Thyroid gland (tissue), 4 donors: ENCODE data around the gene AP4S1. TPM values are rescaled to one million over a fixed set of nuclear protein-coding genes. Genes with fewer than 3 reads are reported as not detected.
A peak's percentile ranks its signal among the peaks of the same experiment; 100 is the strongest.
"Not testable (repeated sequence)": the region's sequence is repeated elsewhere in the genome, so short reads cannot be mapped to it uniquely, and the experiment has no call there.

Source experiments
- DNase-seq, 2 donors: peaks; one replicate each; pipeline ENCODE4 v3.0.0-alpha.2; 2019
- H3K27ac ChIP-seq, 3 donors: fragments of 200-600 bp; sonication (generic); 1 replicate in 2 of 3; 2 replicates in 1 of 3; pipeline ENCODE4 v1.5.1; 2016 to 2019; ENCODE audit warnings: mild to moderate bottlenecking in 1 of 3, moderate library complexity in 1 of 3
- H3K27me3 ChIP-seq: fragments of 200-600 bp; sonication (generic); one replicate; pipeline ENCODE4 v1.5.1; 2019
- H3K36me3 ChIP-seq, 2 donors: fragments of 200-600 bp; sonication (generic); one replicate each; pipeline ENCODE4 v1.5.1; 2016 to 2019
- H3K4me1 ChIP-seq, 2 donors: fragments of 200-600 bp; sonication (generic); one replicate each; pipeline ENCODE4 v1.5.1; 2017 to 2019
- H3K4me3 ChIP-seq, 3 donors: fragments of 200-600 bp; sonication (generic); replicated peaks in 1 of 3; 1 replicate in 2 of 3; 2 replicates in 1 of 3; pipeline ENCODE4 v1.5.1; 2016; ENCODE audit warnings: mild to moderate bottlenecking in 1 of 3
- H3K9me3 ChIP-seq: fragments of 200-600 bp; sonication (generic); one replicate; pipeline ENCODE4 v1.5.1; 2017
- CTCF ChIP-seq, 6 experiments: fragments of 200-600 bp in 3 of 6; fragments of 450-650 bp in 3 of 6; sonication (generic) in 3 of 6; IDR thresholded peaks; one replicate each; pipeline ENCODE4 v1.5.1; 2016 to 2019; ENCODE audit warnings: antibody characterized with exemption in 6 of 6, mild to moderate bottlenecking in 2 of 6, inconsistent platforms in 1 of 6, moderate library complexity in 1 of 6
- POLR2A ChIP-seq, 2 donors: fragments of 450-650 bp; IDR thresholded peaks; one replicate each; pipeline ENCODE4 v1.6.1; 2017; ENCODE audit warnings: antibody characterized with exemption in 2 of 2, mild to moderate bottlenecking in 2 of 2, moderate library complexity in 1 of 2
- WGBS, 2 donors: methylation state at CpG; one replicate each; pipeline ENCODE4 v1.1.5; 2017; 5-methylcytosine and 5-hydroxymethylcytosine counted together
- intact Hi-C: fragments of 100-400 bp; cut with DNase I; formaldehyde crosslinking; loops from one replicate; pipeline ENCODE4 v1.15.1; 2023
- total RNA-seq, 4 donors: library from RNA; depleted of rRNA; stranded (reverse); fragments of >200 nt; gene quantifications; one replicate each; pipeline ENCODE4 v1.2.3, GENCODE V29; 2016

Gene AP4S1
- total RNA-seq, 4 donors from 2014 or later = 19.5 to 33.9 (median 24.3) TPM

DNA sequence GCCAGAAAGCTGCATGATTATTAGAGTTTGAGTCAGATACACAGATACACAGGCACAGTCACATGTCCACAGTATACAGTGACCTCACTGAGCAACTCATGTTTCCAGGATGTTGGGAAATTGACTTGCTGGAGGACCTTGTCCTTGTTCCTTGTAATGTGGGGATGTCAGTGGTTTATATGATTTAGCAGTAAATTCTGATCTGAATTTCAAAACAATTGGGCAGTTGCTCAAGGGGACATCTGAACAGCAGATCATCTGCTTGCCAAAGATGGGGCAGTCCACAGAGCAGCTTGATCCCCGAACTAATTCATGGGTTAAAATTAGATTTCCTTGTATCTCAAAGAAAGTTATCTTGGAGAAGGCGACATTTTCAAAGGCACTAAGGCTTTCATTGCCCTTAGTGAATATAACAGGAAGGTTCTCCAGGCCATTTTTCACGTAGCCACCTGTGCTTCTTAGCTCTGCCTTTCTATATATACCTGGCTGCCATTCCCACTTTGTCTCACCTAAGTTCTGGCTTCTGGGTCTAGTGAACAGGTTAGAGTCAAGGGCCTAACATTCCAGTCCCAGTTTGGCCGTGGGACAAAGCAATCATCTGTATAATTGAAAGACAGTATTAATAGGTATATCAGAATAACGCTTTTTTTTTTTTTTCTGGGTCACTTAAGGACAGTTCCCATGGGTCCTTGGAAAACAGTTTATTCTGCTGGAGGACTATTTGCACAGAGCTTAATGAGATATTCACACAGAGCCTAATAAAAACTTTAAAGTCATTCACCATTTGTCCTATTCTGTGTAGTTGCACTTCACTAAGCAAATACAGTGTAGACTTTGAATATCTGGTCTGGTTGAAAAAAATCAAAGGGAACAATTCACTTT, 65.7 kb downstream of the AP4S1 start:
- Histone ChIP-seq H3K27me3 (no peaks in the 10 kb centered on the region), H3K27ac (peak overlapping the region; percentile 50 to 78 (median 56)), H3K36me3 (no peaks in the 10 kb centered on the region), H3K4me3 (no peak overlapping the region), H3K9me3 (no peaks in the 10 kb centered on the region), H3K4me1 (peaks cover 26 to 28% of the 10 kb centered on the region in 2 donors)
- WGBS, 2 donors = 39 to 48% methylated on average over 5 of the region's 5 CpGs
- DNase-seq = peak; percentile 70 to 76
- TF ChIP-seq POLR2A (IDR thresholded peaks at IDR 0.05) = no peak
- TF ChIP-seq CTCF (IDR thresholded peaks at IDR 0.05) = no peak
- intact Hi-C loops = no loop called here

GRCh38 chr14:31092160-31092708, 66.8 kb downstream of the AP4S1 start:
- H3K27me3 ChIP-seq = no peaks in the 10 kb centered on the region
- H3K4me1 ChIP-seq = peaks cover 23 to 26% of the 10 kb centered on the region in 2 donors
- no peak overlapping the region for H3K4me3 ChIP-seq
- no peak for TF ChIP-seq CTCF (IDR thresholded peaks at IDR 0.05)
- TF ChIP-seq POLR2A (IDR thresholded peaks at IDR 0.05) = no peak
- H3K27ac ChIP-seq = no peak overlapping the region
- intact Hi-C loops = no loop called here
- no peaks in the 10 kb centered on the region for H3K9me3 ChIP-seq
- no peaks in the 10 kb centered on the region for H3K36me3 ChIP-seq
- no peak for DNase-seq
- WGBS, 2 donors = 94 to 98% methylated on average over 2 of the region's 2 CpGs

DNA sequence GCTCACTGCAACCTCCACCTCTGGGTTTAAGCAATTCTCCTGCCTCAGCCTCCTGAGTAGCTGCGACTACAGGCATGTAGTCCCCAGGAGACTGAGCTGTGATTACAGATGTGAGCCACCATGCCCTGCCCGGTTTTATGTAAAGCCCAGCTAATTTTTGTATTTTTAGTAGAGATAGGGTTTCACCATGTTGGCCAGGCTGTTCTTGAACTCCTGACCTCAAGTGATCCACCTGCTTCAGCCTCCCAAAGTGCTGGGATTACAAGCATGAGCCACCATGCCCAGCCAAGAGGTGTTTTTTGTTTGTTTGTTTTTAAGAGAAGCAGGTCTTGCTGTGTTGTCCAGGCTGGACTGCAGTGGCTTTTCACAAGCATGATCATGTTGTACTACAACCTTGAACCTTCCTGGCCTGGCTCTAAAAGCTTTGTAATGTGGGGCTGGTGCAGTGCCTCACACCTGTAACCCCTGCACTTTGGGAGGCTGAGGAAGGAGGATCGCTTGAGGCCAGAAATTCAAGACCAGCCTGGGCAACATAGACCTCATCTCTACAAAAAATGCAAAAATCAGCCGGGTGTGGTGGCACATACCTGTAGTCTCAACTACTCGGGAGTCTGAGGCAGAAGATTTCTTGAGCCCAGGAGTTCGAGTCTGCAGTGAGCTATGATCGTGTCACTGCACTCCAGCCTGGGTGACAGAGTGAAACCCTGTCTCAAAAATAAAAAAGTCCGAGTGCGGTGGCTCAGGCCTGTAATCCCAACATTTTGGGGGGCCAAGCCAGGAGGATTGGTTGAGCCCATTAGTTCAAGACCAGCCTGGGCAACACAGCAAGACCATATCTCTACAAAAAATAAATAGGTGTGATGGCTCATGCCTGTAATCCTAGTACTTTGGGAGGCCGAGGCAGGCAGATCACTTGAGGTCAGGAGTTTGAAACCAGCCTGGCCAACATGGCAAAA, 68.7 kb downstream of the AP4S1 start:
- DNase-seq, H3K27ac ChIP-seq, H3K4me3 ChIP-seq, H3K9me3 ChIP-seq, intact Hi-C loops, H3K27me3 ChIP-seq: not testable (repeated sequence)
- peaks cover 23 to 26% of the 10 kb centered on the region in 2 donors for H3K4me1 ChIP-seq
- peaks cover 5 to 14% of the 10 kb centered on the region in 2 donors for H3K36me3 ChIP-seq
- 92 to 94% methylated on average over 10 of the region's 10 CpGs for WGBS, 2 donors

- DNase-seq, H3K27me3 ChIP-seq, H3K4me3 ChIP-seq, H3K27ac ChIP-seq, intact Hi-C loops, H3K9me3 ChIP-seq: not testable (repeated sequence)
- peaks cover 17 to 25% of the 10 kb centered on the region in 2 donors for H3K36me3 ChIP-seq
- 94 to 98% methylated on average over 8 of the region's 8 CpGs for WGBS, 2 donors
- peaks cover 14 to 16% of the 10 kb centered on the region in 2 donors for H3K4me1 ChIP-seq
Observed at GRCh38 chr14:31095817-31096216, 70.4 kb downstream of the AP4S1 start.

DNA sequence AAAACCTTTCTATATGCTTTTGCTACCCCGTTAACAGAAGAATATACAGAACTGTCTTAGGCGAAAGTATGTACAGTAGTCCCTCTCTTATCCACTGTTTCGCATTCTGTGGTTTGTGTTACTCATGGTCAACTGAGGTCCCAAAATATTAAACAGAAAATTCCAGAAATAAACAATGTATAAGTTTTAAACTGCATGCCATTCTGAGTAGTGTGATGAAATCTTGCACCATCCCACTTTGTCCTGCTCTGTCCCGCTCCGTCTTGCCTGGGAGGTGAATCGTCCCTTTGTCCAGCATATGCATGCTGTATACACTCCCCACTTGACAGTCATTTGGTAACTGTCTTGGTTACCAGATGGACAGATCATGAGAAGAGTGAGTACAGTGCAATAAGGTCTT, 70.8 kb downstream of the AP4S1 start:
- intact Hi-C loops = no loop called here
- 97% methylated on average over 6 of the region's 6 CpGs for WGBS, 2 donors
- peaks cover 10 to 12% of the 10 kb centered on the region in 2 donors for H3K4me1 ChIP-seq
- no peak overlapping the region for H3K4me3 ChIP-seq
- peaks cover 20 to 29% of the 10 kb centered on the region in 2 donors for H3K36me3 ChIP-seq
- H3K27me3 ChIP-seq = no peaks in the 10 kb centered on the region
- no peak overlapping the region for H3K27ac ChIP-seq
- no peak for DNase-seq
- no peak for TF ChIP-seq POLR2A (IDR thresholded peaks at IDR 0.05)
- no peak for TF ChIP-seq CTCF (IDR thresholded peaks at IDR 0.05)
- no peaks in the 10 kb centered on the region for H3K9me3 ChIP-seq
